K562 (cell line): Measurements from ENCODE around the gene CACNA1I. TPM values are rescaled to one million over a fixed set of nuclear protein-coding genes. Genes with fewer than 3 reads are reported as not detected.

Experiments
- DEAF1 ChIP-seq: fragments of 450-650 bp; formaldehyde crosslinking; IDR thresholded peaks from 2 replicates; pipeline ENCODE4 v1.4.0; 2020; ENCODE audit warnings: mild to moderate bottlenecking, moderate library complexity
- EHMT2 ChIP-seq: fragments of 450-650 bp; IDR thresholded peaks from 2 replicates; pipeline ENCODE4 v1.6.1; 2018; ENCODE audit warnings: antibody characterized with exemption
- MGA ChIP-seq: fragments of 450-650 bp; IDR thresholded peaks from 2 replicates; pipeline ENCODE4 v1.6.1; 2016; ENCODE audit warnings: mild to moderate bottlenecking, moderate library complexity
- polyA plus RNA-seq, 8 experiments: library from polyadenylated mRNA; depleted of rRNA in 4 of 8; stranded (reverse) in 5 of 8; unstranded in 3 of 8; fragments of >200 nt; fragmentation: Nextera tagmentation in 2 of 8; fragmentation: Illumina TruSeq in 1 of 8; extraction: Ambion mirVana in 2 of 8; extraction: Trizol in 1 of 8; gene quantifications; 2 replicates each; pipeline versions ENCODE4 v1.2.1 to v1.2.3, GENCODE V29; 2011 to 2014; ENCODE audit warnings: inconsistent platforms in 1 of 8, missing spikeins in 1 of 8
- total RNA-seq, 7 experiments: library from RNA; depleted of rRNA in 6 of 7; stranded (reverse); fragments of >200 nt in 6 of 7; fragmentation: Illumina TruSeq in 2 of 7; extraction: Trizol in 2 of 7; gene quantifications; 2 replicates each; pipeline versions ENCODE4 v1.2.1 to v1.2.3, GENCODE V29; 2011 to 2021; ENCODE audit warnings: low replicate concordance in 1 of 7

The CACNA1I gene
- total and polyA plus RNA-seq, 9 of the 15 experiments (the other 6 are each of a cell fraction or from before 2014, with no cell fraction given) = 0.01 to 0.79 (median 0.32) TPM; not detected in 1

GRCh38 chr22:39543095-39543494, 27.5 kb upstream of the CACNA1I start (continued):
- TF ChIP-seq MGA (no peak), EHMT2 (0 out of 2 replicates have a peak, but pooled peaks have one; percentile 56), DEAF1 (CRISPR knock-in tag) (0 out of 2 replicates have a peak, but pooled peaks have one; percentile 23)
